ENCODE data around the gene PTPN7. TPM values are rescaled to one million over a fixed set of nuclear protein-coding genes. Genes with fewer than 3 reads are reported as not detected.

The PTPN7 gene
- total RNA-seq, 3 donors from 2014 or later = 5.0 to 6.3 (median 6.1) TPM

GRCh38 chr1:202173993-202174392 is 13.6 kb upstream of the PTPN7 start:
- H3K36me3 ChIP-seq (ENCODE audit: low read depth) = no peaks in the 10 kb centered on the region
- ATAC-seq (no peak), DNase-seq (no peak)
- H3K9me3 ChIP-seq = no peaks in the 10 kb centered on the region
- no peaks in the 10 kb centered on the region for H3K4me1 ChIP-seq (ENCODE audit: low read depth)
- no peak for TF ChIP-seq CTCF (IDR thresholded peaks at IDR 0.05)
- intact Hi-C loops (cut with DNase I, micrococcal nuclease) = no loop called here
- H3K4me3 ChIP-seq = no peak overlapping the region

GRCh38 chr1:202172015-202172355 is 11.6 kb upstream of the PTPN7 start:
- H3K4me1 ChIP-seq (ENCODE audit: low read depth) = no peaks in the 10 kb centered on the region
- no peaks in the 10 kb centered on the region for H3K36me3 ChIP-seq (ENCODE audit: low read depth)
- no peak for DNase-seq
- H3K4me3 ChIP-seq = no peak overlapping the region
- intact Hi-C loops (cut with DNase I, micrococcal nuclease) = no loop called here
- ATAC-seq = no peak
- H3K9me3 ChIP-seq = no peaks in the 10 kb centered on the region
- no peak for TF ChIP-seq CTCF (IDR thresholded peaks at IDR 0.05)

GRCh38 chr1:202171292-202172014 is 11.1 kb upstream of the PTPN7 start:
- DNase-seq = no peak
- no peak for TF ChIP-seq CTCF (IDR thresholded peaks at IDR 0.05)
- Histone ChIP-seq H3K4me3 (no peak overlapping the region), H3K4me1 (ENCODE audit: low read depth) (no peaks in the 10 kb centered on the region), H3K36me3 (ENCODE audit: low read depth) (no peaks in the 10 kb centered on the region), H3K9me3 (no peaks in the 10 kb centered on the region)
- intact Hi-C loops (cut with DNase I, micrococcal nuclease) = no loop called here
- no peak for ATAC-seq

- DNase-seq (no peak), ATAC-seq (peak; percentile 7)
- Histone ChIP-seq H3K9me3 (no peaks in the 10 kb centered on the region), H3K36me3 (ENCODE audit: low read depth) (no peaks in the 10 kb centered on the region), H3K4me3 (no peak overlapping the region), H3K4me1 (ENCODE audit: low read depth) (no peaks in the 10 kb centered on the region)
- no peak for TF ChIP-seq CTCF (IDR thresholded peaks at IDR 0.05)
- intact Hi-C loops (cut with DNase I, micrococcal nuclease) = no loop called here
Measured at GRCh38 chr1:202170726-202171125, 10.3 kb upstream of the PTPN7 start.

GRCh38 chr1:202168861-202169260 is 8.5 kb upstream of the PTPN7 start:
- no peak for DNase-seq
- no peaks in the 10 kb centered on the region for H3K36me3 ChIP-seq (ENCODE audit: low read depth)
- H3K4me3 ChIP-seq = no peak overlapping the region
- no peaks in the 10 kb centered on the region for H3K9me3 ChIP-seq
- TF ChIP-seq CTCF (IDR thresholded peaks at IDR 0.05) = no peak
- H3K4me1 ChIP-seq (ENCODE audit: low read depth) = no peaks in the 10 kb centered on the region
- ATAC-seq = no peak
- intact Hi-C loops (cut with DNase I, micrococcal nuclease) = no loop called here
